Glutamatergic neuron (in vitro differentiated cells): Measurements from ENCODE around the gene GPER1. TPM values are rescaled to one million over a fixed set of nuclear protein-coding genes. Genes with fewer than 3 reads are reported as not detected.

ENCODE experiments used
- DNase-seq: peaks from one replicate; pipeline ENCODE4 v3.0.0; 2022
- H3K27ac Mint-ChIP-seq: one replicate; pipeline ENCODE4 v1.8.0; 2020; ENCODE audit warnings: mild to moderate bottlenecking, mixed read lengths, inconsistent platforms; ENCODE audit not compliant: unreplicated experiment
- H3K27me3 Mint-ChIP-seq: one replicate; pipeline ENCODE4 v1.8.0; 2020; ENCODE audit warnings: mild to moderate bottlenecking, moderate library complexity, mixed read lengths, inconsistent platforms; ENCODE audit not compliant: unreplicated experiment
- H3K36me3 Mint-ChIP-seq: one replicate; pipeline ENCODE4 v1.8.0; 2020; ENCODE audit warnings: mild to moderate bottlenecking, mixed read lengths, inconsistent platforms; ENCODE audit not compliant: unreplicated experiment
- H3K4me1 Mint-ChIP-seq: one replicate; pipeline ENCODE4 v1.8.0; 2020; ENCODE audit warnings: mild to moderate bottlenecking, low read depth, mixed read lengths, inconsistent platforms; ENCODE audit not compliant: unreplicated experiment
- H3K4me3 Mint-ChIP-seq: one replicate; pipeline ENCODE4 v1.8.0; 2020; ENCODE audit warnings: mild to moderate bottlenecking, mixed read lengths, inconsistent platforms; ENCODE audit not compliant: unreplicated experiment
- H3K9me3 Mint-ChIP-seq: one replicate; pipeline ENCODE4 v1.8.0; 2020; ENCODE audit warnings: mild to moderate bottlenecking, moderate library complexity, mixed read lengths, inconsistent platforms; ENCODE audit not compliant: unreplicated experiment
- total RNA-seq: library from RNA; stranded (reverse); fragmentation: NEBNext Ultra II Directional; extraction: Animal tissue kit (Norgen Biotek cat#: 25700); gene quantifications from one replicate; pipeline ENCODE4 v1.2.1, GENCODE V29; 2021; ENCODE audit not compliant: unreplicated experiment
- TF ChIP-seq, protein P1 (sequence below): fragments of 200-600 bp; sonication (generic); IDR thresholded peaks from one replicate; pipeline ENCODE4 v1.5.0; 2021; ENCODE audit not compliant: partially characterized antibody, unreplicated experiment

GPER1 gene
- total RNA-seq, 1 donor from 2014 or later, result 0.59 TPM

GRCh38 chr7:1083729-1084657 lies 3.9 kb upstream of the GPER1 start:
- H3K4me1 Mint-ChIP-seq, result peaks cover 35% of the 10 kb centered on the region

DNA sequence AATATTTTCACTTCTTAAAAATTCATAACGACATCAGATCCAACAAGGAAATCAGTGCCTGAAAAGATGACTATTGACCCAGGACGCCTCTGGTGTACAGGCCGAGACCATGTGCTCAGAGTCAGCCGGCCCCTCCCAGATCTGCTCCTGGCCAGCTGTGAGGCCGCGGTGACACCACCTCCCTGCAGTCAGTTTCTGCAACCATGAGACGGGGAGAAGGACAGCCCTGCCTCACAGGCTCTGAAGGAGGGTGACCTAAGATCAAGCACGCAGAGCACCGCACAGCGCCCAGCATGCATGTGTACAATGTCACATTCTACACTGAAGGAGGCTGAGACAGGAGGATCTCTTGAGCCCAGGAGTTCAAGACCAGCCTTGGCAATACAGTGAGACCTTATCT lies 2.6 kb upstream of the GPER1 start:
- Mint-ChIP-seq H3K27me3 (peaks cover 8% of the 10 kb centered on the region), H3K9me3 (peaks cover 3% of the 10 kb centered on the region), H3K4me3 (no peak overlapping the region), H3K4me1 (peaks cover 30% of the 10 kb centered on the region), H3K36me3 (no peaks in the 10 kb centered on the region), H3K27ac (peak overlapping the region; percentile 28)
- no peak for DNase-seq
- TF ChIP-seq, protein P1, sequence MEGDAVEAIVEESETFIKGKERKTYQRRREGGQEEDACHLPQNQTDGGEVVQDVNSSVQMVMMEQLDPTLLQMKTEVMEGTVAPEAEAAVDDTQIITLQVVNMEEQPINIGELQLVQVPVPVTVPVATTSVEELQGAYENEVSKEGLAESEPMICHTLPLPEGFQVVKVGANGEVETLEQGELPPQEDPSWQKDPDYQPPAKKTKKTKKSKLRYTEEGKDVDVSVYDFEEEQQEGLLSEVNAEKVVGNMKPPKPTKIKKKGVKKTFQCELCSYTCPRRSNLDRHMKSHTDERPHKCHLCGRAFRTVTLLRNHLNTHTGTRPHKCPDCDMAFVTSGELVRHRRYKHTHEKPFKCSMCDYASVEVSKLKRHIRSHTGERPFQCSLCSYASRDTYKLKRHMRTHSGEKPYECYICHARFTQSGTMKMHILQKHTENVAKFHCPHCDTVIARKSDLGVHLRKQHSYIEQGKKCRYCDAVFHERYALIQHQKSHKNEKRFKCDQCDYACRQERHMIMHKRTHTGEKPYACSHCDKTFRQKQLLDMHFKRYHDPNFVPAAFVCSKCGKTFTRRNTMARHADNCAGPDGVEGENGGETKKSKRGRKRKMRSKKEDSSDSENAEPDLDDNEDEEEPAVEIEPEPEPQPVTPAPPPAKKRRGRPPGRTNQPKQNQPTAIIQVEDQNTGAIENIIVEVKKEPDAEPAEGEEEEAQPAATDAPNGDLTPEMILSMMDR, result no peak

More at GRCh38 chr7:1083729-1084657, 3.9 kb upstream of the GPER1 start:
- no peak for DNase-seq
- TF ChIP-seq, protein P1, result no peak
- H3K36me3 Mint-ChIP-seq, result no peaks in the 10 kb centered on the region
- peak overlapping the region; percentile 55 for H3K27ac Mint-ChIP-seq
- H3K4me3 Mint-ChIP-seq, result no peak overlapping the region
- peaks cover 12% of the 10 kb centered on the region for H3K27me3 Mint-ChIP-seq
- peaks cover 3% of the 10 kb centered on the region for H3K9me3 Mint-ChIP-seq

- Mint-ChIP-seq H3K27me3 (peaks cover 8% of the 10 kb centered on the region), H3K9me3 (peaks cover 3% of the 10 kb centered on the region), H3K4me1 (peaks cover 24% of the 10 kb centered on the region), H3K36me3 (no peaks in the 10 kb centered on the region), H3K27ac (no peak overlapping the region), H3K4me3 (no peak overlapping the region)
- DNase-seq, result no peak
- TF ChIP-seq, protein P1, result no peak
Observed at GRCh38 chr7:1085910-1086421, 1.9 kb upstream of the GPER1 start.

DNA sequence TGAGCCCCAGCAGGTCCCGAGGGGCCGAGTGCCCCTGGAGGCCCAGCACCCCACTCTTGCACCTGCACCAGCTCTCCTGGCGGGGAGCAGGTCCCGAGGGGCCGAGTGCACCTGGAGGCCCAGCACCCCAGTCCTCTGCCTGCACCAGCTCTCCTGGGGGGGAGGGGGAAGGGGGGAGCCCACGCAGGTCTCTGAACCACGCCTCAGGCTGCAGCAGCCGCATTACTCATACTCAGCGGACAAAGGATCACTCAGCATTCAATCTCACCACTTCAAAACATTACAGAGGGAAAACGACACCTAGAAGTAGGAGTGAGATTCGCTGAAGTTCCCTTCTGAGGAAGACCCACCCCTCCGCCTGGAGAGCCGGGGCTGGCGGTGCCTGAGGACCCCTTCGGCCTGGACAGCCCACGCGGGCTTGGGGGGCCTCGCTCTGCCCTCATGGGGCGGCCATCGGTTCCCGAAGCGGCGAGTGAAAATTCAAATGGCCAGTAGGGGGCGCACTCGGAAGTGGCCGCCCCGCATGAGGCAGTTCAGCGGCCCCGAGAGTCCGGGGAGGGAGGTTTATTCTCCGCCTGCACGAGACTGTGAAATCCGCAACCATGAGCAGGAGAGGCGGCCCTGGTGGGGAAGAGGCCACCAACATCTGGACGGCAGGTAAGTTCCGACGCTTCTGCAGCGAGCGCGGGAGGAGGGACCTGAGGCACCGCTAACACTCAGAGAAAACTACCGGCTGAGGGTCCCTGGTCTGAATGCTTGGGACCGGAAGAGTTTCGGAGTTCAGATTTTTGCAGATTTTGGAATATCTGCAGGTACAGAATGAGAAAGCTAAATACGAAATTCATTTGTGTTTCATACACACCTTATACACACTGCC lies 1.1 kb upstream of the GPER1 start:
- Mint-ChIP-seq H3K4me1 (peaks cover 25% of the 10 kb centered on the region), H3K27ac (no peak overlapping the region), H3K36me3 (no peaks in the 10 kb centered on the region), H3K4me3 (peak overlapping the region; percentile 57), H3K9me3 (peaks cover 4% of the 10 kb centered on the region), H3K27me3 (peaks cover 9% of the 10 kb centered on the region)
- TF ChIP-seq, protein P1, result peak; percentile 99
- DNase-seq, result peak; percentile 84
